HEK293T (cell line): Measurements from ENCODE around the gene IGFL2.

Experiments
- CTCF ChIA-PET: fragments of 350-600 bp; formaldehyde crosslinking; extraction: SDS; loops from one replicate; lab custom pipeline; 2021; ENCODE audit warnings: antibody characterized with exemption, inconsistent platforms; lab: Yijun Ruan, JAX
- POLR2A ChIA-PET: fragments of 350-600 bp; formaldehyde crosslinking; extraction: SDS; loops from one replicate; lab custom pipeline; 2020; ENCODE audit warnings: antibody characterized with exemption, inconsistent platforms; lab: Yijun Ruan, JAX
- DNase-seq: peaks from one replicate; pipeline ENCODE4 v3.0.0; 2012; ENCODE audit warnings: mixed read lengths; ENCODE audit errors: extremely low spot score
- ARNT ChIP-seq: fragments of 450-650 bp; IDR thresholded peaks from 2 replicates; pipeline ENCODE4 v1.6.1; 2017; ENCODE audit warnings: mild to moderate bottlenecking
- BHLHE40 ChIP-seq: fragments of 450-650 bp; IDR thresholded peaks from 2 replicates; pipeline ENCODE4 v1.6.1; 2016; ENCODE audit warnings: mild to moderate bottlenecking, moderate library complexity, borderline replicate concordance
- CTBP1 ChIP-seq: fragments of 450-650 bp; IDR thresholded peaks from 2 replicates; pipeline ENCODE4 v1.6.1; 2016; ENCODE audit warnings: borderline replicate concordance
- ELF4 ChIP-seq: fragments of 450-650 bp; IDR thresholded peaks from 2 replicates; pipeline ENCODE4 v1.6.1; 2017; ENCODE audit warnings: antibody characterized with exemption
- FOXA1 ChIP-seq: fragments of 450-650 bp; IDR thresholded peaks from 2 replicates; pipeline ENCODE4 v1.6.1; 2016; ENCODE audit warnings: mild to moderate bottlenecking
- FOXK2 ChIP-seq: fragments of 450-650 bp; IDR thresholded peaks from 2 replicates; pipeline ENCODE4 v1.6.1; 2016; ENCODE audit warnings: mild to moderate bottlenecking
- FOXM1 ChIP-seq: fragments of 450-650 bp; IDR thresholded peaks from 2 replicates; pipeline ENCODE4 v1.6.1; 2017; ENCODE audit warnings: mild to moderate bottlenecking, borderline replicate concordance
- HDGF ChIP-seq: fragments of 450-650 bp; IDR thresholded peaks from 2 replicates; pipeline ENCODE4 v1.6.1; 2017; ENCODE audit warnings: antibody characterized with exemption, borderline replicate concordance
- L3MBTL2 ChIP-seq: fragments of 450-650 bp; conservative IDR thresholded peaks from 2 replicates; pipeline ENCODE4 v1.6.1; 2016; ENCODE audit warnings: mild to moderate bottlenecking
- LEF1 ChIP-seq: fragments of 450-650 bp; IDR thresholded peaks from 2 replicates; pipeline ENCODE4 v1.6.1; 2017; ENCODE audit warnings: mild to moderate bottlenecking, borderline replicate concordance
- NFRKB ChIP-seq: fragments of 450-650 bp; IDR thresholded peaks from 2 replicates; pipeline ENCODE4 v1.6.1; 2016; ENCODE audit warnings: mild to moderate bottlenecking, moderate library complexity
- SP1 ChIP-seq: fragments of 450-650 bp; IDR thresholded peaks from 2 replicates; pipeline ENCODE4 v1.6.1; 2017
- SUZ12 ChIP-seq: fragments of 450-650 bp; IDR thresholded peaks from 2 replicates; pipeline ENCODE4 v1.6.1; 2016; ENCODE audit warnings: mild to moderate bottlenecking
- TARDBP ChIP-seq: fragments of 450-650 bp; IDR thresholded peaks from 2 replicates; pipeline ENCODE4 v1.6.1; 2016
- ZNF384 ChIP-seq: fragments of 450-650 bp; IDR thresholded peaks from 2 replicates; pipeline ENCODE4 v1.6.1; 2016
- TF ChIP-seq, protein P1 (sequence below): fragments of 450-650 bp; IDR thresholded peaks from 2 replicates; pipeline ENCODE4 v1.6.1; 2016

The IGFL2 gene

DNA sequence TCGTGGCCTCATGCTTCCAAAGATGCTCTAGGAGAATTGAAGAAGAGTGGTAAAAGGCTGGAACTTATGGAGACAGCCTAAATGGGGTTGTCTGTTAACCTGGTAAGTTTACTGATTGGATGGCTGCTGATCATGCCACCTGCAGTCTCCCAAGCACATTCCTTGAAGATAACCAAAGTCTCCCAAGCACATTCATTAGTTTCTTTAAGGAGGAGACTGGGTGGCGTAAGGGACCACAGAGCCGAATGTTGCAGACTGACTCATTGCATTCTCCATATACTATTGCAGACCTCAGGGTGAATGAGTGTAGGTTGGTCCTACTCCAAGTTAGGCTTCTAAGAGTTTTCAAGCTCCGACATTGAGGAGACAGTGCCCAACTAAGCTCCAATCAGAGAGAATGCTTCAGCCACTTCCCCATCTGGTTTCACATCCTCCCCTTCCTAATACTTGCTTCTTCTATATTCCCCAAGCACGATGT, 23.4 kb upstream of the IGFL2 start, which contains the start of gene IGFL3:
IGFL3 (minus strand) TSS at position 51 of the 478 bp plus-strand sequence; CDS start at position 12, 39 bp downstream.
- POLR2A ChIA-PET: no interaction called here
- DNase-seq: no peak
- CTCF ChIA-PET: no interaction called here
- TF ChIP-seq LEF1 (no peak), HDGF (no peak), NFRKB (no peak), BHLHE40 (no peak), TARDBP (no peak), FOXM1 (no peak), ZNF384 (no peak), ELF4 (no peak), SP1 (no peak), ARNT (no peak), SUZ12 (no peak), FOXK2 (no peak), L3MBTL2 (no peak), FOXA1 (no peak), CTBP1 (no peak)
- TF ChIP-seq, protein P1, sequence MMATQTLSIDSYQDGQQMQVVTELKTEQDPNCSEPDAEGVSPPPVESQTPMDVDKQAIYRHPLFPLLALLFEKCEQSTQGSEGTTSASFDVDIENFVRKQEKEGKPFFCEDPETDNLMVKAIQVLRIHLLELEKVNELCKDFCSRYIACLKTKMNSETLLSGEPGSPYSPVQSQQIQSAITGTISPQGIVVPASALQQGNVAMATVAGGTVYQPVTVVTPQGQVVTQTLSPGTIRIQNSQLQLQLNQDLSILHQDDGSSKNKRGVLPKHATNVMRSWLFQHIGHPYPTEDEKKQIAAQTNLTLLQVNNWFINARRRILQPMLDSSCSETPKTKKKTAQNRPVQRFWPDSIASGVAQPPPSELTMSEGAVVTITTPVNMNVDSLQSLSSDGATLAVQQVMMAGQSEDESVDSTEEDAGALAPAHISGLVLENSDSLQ: no peak

DNA sequence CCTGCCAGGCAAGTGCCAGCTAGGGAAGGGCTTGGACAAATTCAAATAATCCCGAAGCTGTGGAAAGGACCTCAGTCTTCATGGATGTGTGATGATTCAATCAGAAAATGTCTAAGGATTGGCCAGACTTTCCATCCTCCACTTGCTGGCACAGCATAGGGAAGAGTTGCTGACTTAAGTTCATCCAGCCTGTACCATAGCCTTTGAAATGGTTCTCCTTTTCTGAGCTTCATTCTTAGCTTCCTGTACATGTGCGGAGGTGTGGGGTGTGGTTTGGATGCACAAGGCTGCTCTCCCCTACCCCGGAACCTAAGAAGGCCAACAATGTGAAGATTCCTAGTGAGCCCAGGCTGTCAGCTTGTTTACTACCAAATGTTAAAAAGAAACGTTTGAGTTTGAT, 22.6 kb upstream of the IGFL2 start:
- no peak for DNase-seq
- no peak for TF ChIP-seq HDGF
- TF ChIP-seq NFRKB: no peak
- no peak for TF ChIP-seq CTBP1
- TF ChIP-seq SP1: no peak
- no peak for TF ChIP-seq TARDBP
- TF ChIP-seq FOXK2: no peak
- TF ChIP-seq BHLHE40: no peak
- TF ChIP-seq, protein P1: no peak
- TF ChIP-seq LEF1: no peak
- no peak for TF ChIP-seq ELF4
- TF ChIP-seq FOXA1: no peak
- no peak for TF ChIP-seq ARNT
- TF ChIP-seq FOXM1: no peak
- no peak for TF ChIP-seq L3MBTL2
- TF ChIP-seq SUZ12: no peak
- ChIA-PET POLR2A (no interaction called here), CTCF (no interaction called here)

DNA sequence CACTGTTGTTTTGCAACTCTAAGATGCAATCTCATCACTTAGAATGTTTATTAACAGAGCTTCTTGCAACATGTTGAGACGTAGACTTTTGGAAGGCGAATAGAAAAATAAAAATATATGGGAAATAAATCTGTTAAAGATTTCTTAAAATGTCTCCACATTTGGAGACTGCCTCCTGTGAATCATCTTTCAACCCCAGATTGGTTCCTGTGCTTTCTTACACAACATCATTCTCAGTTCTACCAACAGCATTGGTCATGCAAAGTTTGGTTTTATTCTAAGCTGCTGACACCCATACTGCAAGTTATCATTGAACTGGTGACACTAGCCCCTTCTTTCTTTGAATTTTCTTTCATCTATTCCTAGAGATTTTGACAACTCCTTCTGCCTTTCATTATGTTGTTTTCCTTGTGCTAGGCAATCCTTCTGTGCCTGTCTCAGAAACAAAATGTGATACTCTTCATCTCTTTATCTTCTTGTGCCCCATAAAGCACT, 21.9 kb upstream of the IGFL2 start:
- CTCF ChIA-PET: no interaction called here
- no peak for DNase-seq
- TF ChIP-seq ZNF384 (no peak), TARDBP (no peak), ELF4 (no peak), SP1 (no peak), NFRKB (no peak), FOXA1 (no peak), HDGF (no peak), FOXK2 (no peak), LEF1 (no peak), SUZ12 (no peak), L3MBTL2 (no peak)
- POLR2A ChIA-PET: no interaction called here

DNA sequence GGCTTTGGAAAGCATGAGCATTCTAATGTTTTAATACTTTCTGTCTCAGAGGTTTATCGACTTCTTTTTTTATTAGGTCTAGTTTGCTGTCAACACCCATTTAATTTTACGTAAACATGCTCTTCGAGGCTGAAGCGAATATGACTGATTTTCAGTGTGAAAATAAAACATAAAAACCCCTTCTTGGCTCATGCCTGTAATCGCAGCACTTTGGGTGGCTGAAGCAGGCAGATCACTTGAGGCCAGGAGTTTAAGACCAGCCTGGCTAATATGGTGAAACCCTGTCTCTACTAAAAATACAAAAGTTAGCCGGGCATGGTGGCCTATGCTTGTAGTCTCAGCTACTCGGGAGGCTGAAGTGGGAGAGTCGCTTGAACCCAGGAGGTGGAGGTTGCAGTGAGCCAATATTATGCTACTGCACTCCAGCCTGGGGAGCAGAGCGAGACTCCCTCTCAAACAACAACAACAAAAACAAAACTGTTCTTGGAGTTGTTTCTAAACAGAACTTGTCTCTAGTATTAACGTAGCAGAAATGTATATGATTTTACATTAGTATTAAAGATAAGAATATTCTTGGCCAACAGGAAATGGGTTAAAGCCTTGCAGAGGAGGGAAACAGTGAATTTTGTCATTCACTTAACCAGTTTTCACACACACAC, 16.4 kb upstream of the IGFL2 start:
- DNase-seq: no peak
- CTCF ChIA-PET: no interaction called here
- no peak for TF ChIP-seq HDGF
- no peak for TF ChIP-seq ZNF384
- TF ChIP-seq SUZ12: no peak
- no peak for TF ChIP-seq FOXA1
- POLR2A ChIA-PET: no interaction called here

DNA sequence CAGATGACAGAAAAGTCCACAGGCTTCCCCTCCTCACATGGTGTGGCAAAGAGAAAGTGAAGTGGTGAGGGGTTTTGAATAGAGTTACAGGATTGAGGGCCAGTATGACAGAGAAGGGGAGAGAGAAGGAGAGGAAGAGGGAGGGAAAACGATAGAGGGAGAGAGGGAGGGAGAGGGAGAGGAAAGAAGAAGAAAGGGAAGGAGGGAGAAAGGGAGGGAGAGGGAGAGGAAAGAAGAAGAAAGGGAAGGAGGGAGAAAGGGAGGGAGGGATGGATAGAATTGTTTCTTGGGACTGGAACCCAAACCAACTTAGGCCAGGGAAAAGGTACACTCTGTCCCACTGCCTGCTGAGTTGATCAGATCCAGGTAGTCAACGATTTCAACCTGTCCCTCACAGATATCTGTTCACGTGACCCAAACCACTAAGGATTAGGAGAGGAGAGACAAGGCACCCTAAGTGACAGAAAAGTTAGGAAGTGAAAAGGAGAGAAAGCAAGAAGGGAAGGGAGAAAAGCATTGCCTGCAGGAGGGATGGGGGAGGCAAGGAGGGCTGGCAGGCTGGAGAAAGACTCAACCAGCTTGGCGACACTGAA, 15.4 kb upstream of the IGFL2 start:
- POLR2A ChIA-PET: interaction anchor here (1.0 to 1.3 kb wide), 2 partner anchors 15 to 107 kb away, joined by 4 read pairs; partner anchors contain the start of gene IGFL2
- TF ChIP-seq BHLHE40 (no peak), SP1 (no peak), L3MBTL2 (peak; percentile 26; the same call in 1 of the 2 replicates), TARDBP (no peak)
- CTCF ChIA-PET: no interaction called here
- no peak for DNase-seq

DNA sequence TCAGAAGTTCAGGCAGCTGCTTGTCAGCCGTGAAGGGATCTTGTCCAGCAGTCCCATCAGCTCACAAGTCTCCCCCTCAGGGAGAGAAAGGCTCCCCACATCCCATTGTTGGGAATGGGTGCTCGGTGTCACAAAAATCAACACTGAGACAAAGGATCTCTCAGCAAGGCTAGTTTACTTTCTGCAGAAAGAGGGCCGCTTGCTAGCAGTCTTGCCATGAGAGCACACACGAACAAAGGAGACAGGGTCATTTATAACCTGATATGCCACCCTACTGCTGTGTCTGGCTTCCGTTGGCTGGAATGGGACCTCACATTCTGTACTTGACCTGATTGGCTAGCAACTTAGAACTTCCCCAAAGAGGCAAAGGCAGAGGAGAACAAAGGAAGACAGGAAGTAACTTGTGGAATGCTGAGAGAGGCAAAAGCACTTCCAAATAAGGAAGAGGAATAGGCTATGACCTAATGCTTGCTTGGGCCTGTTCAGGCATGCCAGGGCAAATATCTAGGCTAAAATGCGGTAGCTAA, 14.9 kb upstream of the IGFL2 start:
- TF ChIP-seq CTBP1 (no peak), ELF4 (no peak), BHLHE40 (no peak)
- TF ChIP-seq, protein P1: peak; percentile 50
- CTCF ChIA-PET: no interaction called here
- POLR2A ChIA-PET: interaction anchor here (1.0 to 1.3 kb wide), 2 partner anchors 14 to 106 kb away, joined by 4 read pairs; partner anchors contain the start of gene IGFL2
- peak; percentile 34 for DNase-seq
